Measurements from ENCODE around the gene EDA. TPM values are rescaled to one million over a fixed set of nuclear protein-coding genes. Genes with fewer than 3 reads are reported as not detected.

The EDA gene
- total RNA-seq, 1 donor from 2014 or later: 6.1 TPM

DNA sequence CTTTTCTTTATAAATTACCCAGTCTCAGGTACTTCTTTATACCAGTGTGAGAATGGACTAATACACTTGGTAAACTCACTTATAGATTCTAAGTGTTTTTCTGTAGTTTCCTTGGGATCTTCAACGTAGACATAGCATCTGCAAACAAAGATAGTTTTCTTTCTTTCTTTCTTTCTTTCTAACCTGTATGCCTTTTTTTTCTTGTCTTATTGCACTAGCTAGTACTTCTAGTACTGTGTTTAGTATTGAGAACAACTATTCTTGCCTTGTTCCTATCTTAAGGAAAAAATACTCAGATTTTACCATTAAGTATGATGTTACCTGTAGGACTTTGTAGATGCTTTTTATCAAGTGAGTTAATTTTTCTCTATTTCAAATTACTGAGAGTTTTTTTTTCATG, 102.2 kb downstream of the EDA start:
- Histone ChIP-seq H3K36me3 (no peaks in the 10 kb centered on the region), H3K27ac (no peak overlapping the region), H3K4me3 (no peak overlapping the region), H3K27me3 (no peaks in the 10 kb centered on the region), H3K4me1 (no peaks in the 10 kb centered on the region), H3K9me3 (peaks cover 16% of the 10 kb centered on the region)
- no peak for DNase-seq (ENCODE audit: extremely low spot score in 2 of 2)
- TF ChIP-seq POLR2A (IDR thresholded peaks at IDR 0.05) (no peak), CTCF (IDR thresholded peaks at IDR 0.05) (no peak), POLR2AphosphoS5 (IDR thresholded peaks at IDR 0.05; ENCODE audit: insufficient read depth in 1 of 2, low read depth in 1 of 2) (no peak)
- intact Hi-C loops (cut with DNase I): no loop called here

GRCh38 chrX:69724307-69724706, 108.4 kb downstream of the EDA start:
- DNase-seq (ENCODE audit: extremely low spot score in 2 of 2): no peak
- Histone ChIP-seq H3K27me3 (no peaks in the 10 kb centered on the region), H3K4me1 (no peaks in the 10 kb centered on the region), H3K4me3 (no peak overlapping the region), H3K27ac (no peak overlapping the region), H3K36me3 (no peaks in the 10 kb centered on the region), H3K9me3 (no peaks in the 10 kb centered on the region)
- intact Hi-C loops (cut with DNase I): no loop called here
- TF ChIP-seq POLR2A (IDR thresholded peaks at IDR 0.05) (no peak), POLR2AphosphoS5 (IDR thresholded peaks at IDR 0.05; ENCODE audit: insufficient read depth in 1 of 2, low read depth in 1 of 2) (no peak), CTCF (IDR thresholded peaks at IDR 0.05) (no peak)

DNA sequence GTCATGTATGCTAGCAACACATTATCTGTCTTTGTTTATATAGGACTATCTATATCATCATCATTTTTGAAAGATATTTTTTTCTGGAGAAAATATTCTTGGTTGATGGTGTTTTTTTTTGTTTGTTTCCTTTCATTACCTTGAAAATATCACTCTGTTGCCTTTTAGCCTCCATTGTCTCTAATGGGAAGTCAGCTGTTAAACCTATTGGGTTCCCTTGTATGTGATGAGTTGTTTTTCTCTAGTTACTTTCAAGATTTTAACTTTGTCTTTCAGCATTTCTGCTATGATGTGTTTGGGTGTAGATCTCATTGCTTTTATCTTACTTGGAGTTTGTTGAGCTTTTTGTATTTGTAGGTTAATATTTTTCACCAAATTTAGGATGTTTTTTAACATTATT, 124.4 kb downstream of the EDA start:
- Histone ChIP-seq H3K27me3 (no peaks in the 10 kb centered on the region), H3K9me3 (peaks cover 9% of the 10 kb centered on the region), H3K4me3 (no peak overlapping the region), H3K4me1 (no peaks in the 10 kb centered on the region), H3K27ac (no peak overlapping the region), H3K36me3 (no peaks in the 10 kb centered on the region)
- DNase-seq (ENCODE audit: extremely low spot score in 2 of 2): no peak
- intact Hi-C loops (cut with DNase I): no loop called here
- TF ChIP-seq POLR2AphosphoS5 (IDR thresholded peaks at IDR 0.05; ENCODE audit: insufficient read depth in 1 of 2, low read depth in 1 of 2) (no peak), CTCF (IDR thresholded peaks at IDR 0.05) (no peak), POLR2A (IDR thresholded peaks at IDR 0.05) (no peak)

DNA sequence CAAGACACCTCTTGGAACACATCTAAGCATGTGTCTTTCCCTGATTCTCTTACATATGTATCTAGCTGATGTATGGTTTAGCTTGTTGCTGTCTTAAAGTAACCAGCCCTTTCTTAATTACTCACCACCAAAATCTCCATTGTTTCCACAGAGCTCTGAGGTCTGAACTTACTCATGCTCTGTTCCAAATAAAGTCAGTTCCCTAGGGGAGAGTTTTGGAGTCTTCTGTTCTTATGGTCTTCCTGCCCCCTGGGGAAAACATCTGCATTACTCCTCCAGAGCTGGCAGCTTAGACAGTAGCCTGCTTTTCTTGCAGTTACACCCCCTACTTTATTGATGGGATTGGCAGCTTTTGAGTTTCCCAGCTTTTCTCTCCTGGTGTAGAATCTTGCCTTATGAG, 125.8 kb downstream of the EDA start:
- H3K9me3 ChIP-seq: peaks cover 9% of the 10 kb centered on the region
- H3K27me3 ChIP-seq: no peaks in the 10 kb centered on the region
- DNase-seq (ENCODE audit: extremely low spot score in 2 of 2): no peak
- TF ChIP-seq POLR2AphosphoS5 (IDR thresholded peaks at IDR 0.05; ENCODE audit: insufficient read depth in 1 of 2, low read depth in 1 of 2): no peak
- no peak for TF ChIP-seq CTCF (IDR thresholded peaks at IDR 0.05)
- no peak for TF ChIP-seq POLR2A (IDR thresholded peaks at IDR 0.05)
- intact Hi-C loops (cut with DNase I): no loop called here
- H3K4me1 ChIP-seq: no peaks in the 10 kb centered on the region
- no peaks in the 10 kb centered on the region for H3K36me3 ChIP-seq
- H3K27ac ChIP-seq: no peak overlapping the region
- H3K4me3 ChIP-seq: no peak overlapping the region

GRCh38 chrX:69746051-69746450, 130.1 kb downstream of the EDA start:
- H3K4me3 ChIP-seq: no peak overlapping the region

More at GRCh38 chrX:69746051-69746450, 130.1 kb downstream of the EDA start:
- Histone ChIP-seq H3K27ac (no peak overlapping the region), H3K36me3 (no peaks in the 10 kb centered on the region), H3K4me1 (no peaks in the 10 kb centered on the region), H3K27me3 (no peaks in the 10 kb centered on the region), H3K9me3 (peaks cover 2% of the 10 kb centered on the region)
- intact Hi-C loops (cut with DNase I): no loop called here
- no peak for DNase-seq (ENCODE audit: extremely low spot score in 2 of 2)
- TF ChIP-seq POLR2AphosphoS5 (IDR thresholded peaks at IDR 0.05; ENCODE audit: insufficient read depth in 1 of 2, low read depth in 1 of 2): no peak
- no peak for TF ChIP-seq CTCF (IDR thresholded peaks at IDR 0.05)
- TF ChIP-seq POLR2A (IDR thresholded peaks at IDR 0.05): no peak

All from vagina (tissue), 2 donors.